Keratinocyte (primary cell): ENCODE results near the gene ARL6. TPM values are rescaled to one million over a fixed set of nuclear protein-coding genes. Genes with fewer than 3 reads are reported as not detected.

Experiments used
- DNase-seq: peaks from one replicate; pipeline ENCODE4 v3.0.0-alpha.2; 2011; ENCODE audit warnings: low read depth, missing footprints, low spot score
- FAIRE-seq: peaks from 2 replicates; lab custom pipeline; 2011; peaks lifted over from hg19 to GRCh38; lab: Jason Lieb, UNC
- H2AFZ ChIP-seq: 2 replicates; pipeline ENCODE4 v1.6.0; 2012; ENCODE audit warnings: low read length, control low read depth, inconsistent platforms; ENCODE audit not compliant: control insufficient read depth
- H3K27ac ChIP-seq: 2 replicates; pipeline ENCODE4 v1.5.1; 2011; ENCODE audit warnings: low read length; ENCODE audit not compliant: control insufficient read depth, insufficient read depth
- H3K27me3 ChIP-seq: 3 replicates; pipeline ENCODE4 v1.6.0; 2011; ENCODE audit warnings: low read length; ENCODE audit not compliant: control insufficient read depth, insufficient read depth; ENCODE audit errors: extremely low read depth
- H3K36me3 ChIP-seq, 2 experiments: 2 replicates in 1 of 2; 3 replicates in 1 of 2; pipeline ENCODE4 v1.5.1; 2011; ENCODE audit warnings: low read length in 2 of 2, mild to moderate bottlenecking in 1 of 2; ENCODE audit not compliant: control insufficient read depth in 2 of 2, insufficient read depth in 2 of 2; ENCODE audit errors: extremely low read depth in 1 of 2
- H3K4me1 ChIP-seq: 3 replicates; pipeline ENCODE4 v1.5.1; 2011; ENCODE audit warnings: low read length; ENCODE audit not compliant: control insufficient read depth, insufficient read depth; ENCODE audit errors: extremely low read depth
- H3K4me2 ChIP-seq: 3 replicates; pipeline ENCODE4 v1.6.0; 2011; ENCODE audit warnings: low read depth, low read length; ENCODE audit not compliant: control insufficient read depth, insufficient read depth; ENCODE audit errors: extremely low read depth
- H3K4me3 ChIP-seq, 3 experiments: fragments of 200-600 bp in 1 of 3; sonication (generic) in 1 of 3; 2 replicates in 2 of 3; 3 replicates in 1 of 3; pipeline ENCODE4 v1.5.1; 2011 to 2016; ENCODE audit warnings: low read length in 3 of 3, mild to moderate bottlenecking in 3 of 3, control low read depth in 2 of 3, inconsistent platforms in 1 of 3, low read depth in 1 of 3, mixed read lengths in 1 of 3, mixed run types in 1 of 3, moderate library complexity in 1 of 3; ENCODE audit not compliant: control insufficient read depth in 2 of 3, insufficient read depth in 2 of 3; ENCODE audit errors: extremely low read depth in 1 of 3
- H3K79me2 ChIP-seq: 2 replicates; pipeline ENCODE4 v1.6.0; 2012; ENCODE audit warnings: low read length; ENCODE audit not compliant: control insufficient read depth, insufficient read depth
- H3K9ac ChIP-seq: 3 replicates; pipeline ENCODE4 v1.6.0; 2011; ENCODE audit warnings: low read length; ENCODE audit not compliant: control insufficient read depth, insufficient read depth; ENCODE audit errors: extremely low read depth
- H3K9me1 ChIP-seq: 3 replicates; pipeline ENCODE4 v1.6.0; 2011; ENCODE audit warnings: low read length; ENCODE audit not compliant: control insufficient read depth, insufficient read depth; ENCODE audit errors: extremely low read depth
- H3K9me3 ChIP-seq: 2 replicates; pipeline ENCODE4 v1.5.1; 2012; ENCODE audit warnings: low read depth, low read length; ENCODE audit not compliant: control insufficient read depth
- H4K20me1 ChIP-seq: 3 replicates; pipeline ENCODE4 v1.6.0; 2011; ENCODE audit warnings: low read length; ENCODE audit not compliant: control insufficient read depth, insufficient read depth; ENCODE audit errors: extremely low read depth
- EZH2 ChIP-seq: IDR thresholded peaks from one replicate; pipeline ENCODE4 v1.6.1; 2012; ENCODE audit warnings: inconsistent platforms, mild to moderate bottlenecking, low read length, moderate library complexity
- dilution Hi-C: fragments of 300-500 bp; cut with MboI; formaldehyde crosslinking; loops from one replicate; pipeline ENCODE4 v1.7.0; 2020; ENCODE audit warnings: low sequenced_read_pairs; ENCODE audit not compliant: extremely low pct_ligation_motif_present
- polyA plus RNA-seq, 5 experiments: library from polyadenylated mRNA; depleted of rRNA in 3 of 5; stranded (reverse) in 3 of 5; stranded (forward) in 1 of 5; unstranded in 1 of 5; fragments of >200 nt; gene quantifications; 1 replicate in 1 of 5; 2 replicates in 3 of 5; 3 replicates in 1 of 5; pipeline versions ENCODE4 v1.2.1 to v1.2.3, GENCODE V29; 2011 to 2012; ENCODE audit warnings: missing spikeins in 2 of 5, low read depth in 1 of 5, low replicate concordance in 1 of 5
- TF ChIP-seq, protein P1 (sequence below), 3 experiments: IDR thresholded peaks in 1 of 3; conservative IDR thresholded peaks in 1 of 3; optimal IDR thresholded peaks in 1 of 3; 2 replicates in 2 of 3; 3 replicates in 1 of 3; pipeline versions ENCODE3 to v1.5.1; 2011; ENCODE audit warnings: low read length in 3 of 3, mild to moderate bottlenecking in 3 of 3, moderate library complexity in 2 of 3, control low read depth in 1 of 3, inconsistent platforms in 1 of 3; ENCODE audit not compliant: insufficient read depth in 2 of 3; ENCODE audit errors: extremely low read depth in 1 of 3

Gene ARL6
- polyA plus RNA-seq, 1 donor (not counting 4 experiments of a cell fraction or from before 2014, with no cell fraction given): 8.3 TPM

- H3K27me3 ChIP-seq: no peaks in the 10 kb centered on the region
- no peak overlapping the region for H3K9ac ChIP-seq
- no peak for TF ChIP-seq EZH2
- TF ChIP-seq, protein P1, sequence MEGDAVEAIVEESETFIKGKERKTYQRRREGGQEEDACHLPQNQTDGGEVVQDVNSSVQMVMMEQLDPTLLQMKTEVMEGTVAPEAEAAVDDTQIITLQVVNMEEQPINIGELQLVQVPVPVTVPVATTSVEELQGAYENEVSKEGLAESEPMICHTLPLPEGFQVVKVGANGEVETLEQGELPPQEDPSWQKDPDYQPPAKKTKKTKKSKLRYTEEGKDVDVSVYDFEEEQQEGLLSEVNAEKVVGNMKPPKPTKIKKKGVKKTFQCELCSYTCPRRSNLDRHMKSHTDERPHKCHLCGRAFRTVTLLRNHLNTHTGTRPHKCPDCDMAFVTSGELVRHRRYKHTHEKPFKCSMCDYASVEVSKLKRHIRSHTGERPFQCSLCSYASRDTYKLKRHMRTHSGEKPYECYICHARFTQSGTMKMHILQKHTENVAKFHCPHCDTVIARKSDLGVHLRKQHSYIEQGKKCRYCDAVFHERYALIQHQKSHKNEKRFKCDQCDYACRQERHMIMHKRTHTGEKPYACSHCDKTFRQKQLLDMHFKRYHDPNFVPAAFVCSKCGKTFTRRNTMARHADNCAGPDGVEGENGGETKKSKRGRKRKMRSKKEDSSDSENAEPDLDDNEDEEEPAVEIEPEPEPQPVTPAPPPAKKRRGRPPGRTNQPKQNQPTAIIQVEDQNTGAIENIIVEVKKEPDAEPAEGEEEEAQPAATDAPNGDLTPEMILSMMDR (optimal IDR thresholded peaks at IDR 0.05 in 1 of 3, IDR thresholded peaks at IDR 0.05 in 1 of 3, conservative IDR thresholded peaks at IDR 0.05 in 1 of 3; ENCODE audit: extremely low read depth in 1 of 3, insufficient read depth in 2 of 3, low read length in 3 of 3): no peak
- dilution Hi-C loops: no loop called here
- no peaks in the 10 kb centered on the region for H3K9me3 ChIP-seq
- H3K36me3 ChIP-seq: no peaks in the 10 kb centered on the region
- no peak overlapping the region for H2AFZ ChIP-seq
- DNase-seq (no peak), FAIRE-seq (no peak)
- no peaks in the 10 kb centered on the region for H3K9me1 ChIP-seq
- no peak overlapping the region for H3K4me2 ChIP-seq
- H3K79me2 ChIP-seq: peaks cover 3% of the 10 kb centered on the region
- no peak overlapping the region for H3K4me3 ChIP-seq
- H4K20me1 ChIP-seq: no peaks in the 10 kb centered on the region
- no peak overlapping the region for H3K27ac ChIP-seq
- peaks cover 5% of the 10 kb centered on the region for H3K4me1 ChIP-seq
These were observed 73.8 kb downstream of the ARL6 start for GRCh38 chr3:97838393-97838792.

DNA sequence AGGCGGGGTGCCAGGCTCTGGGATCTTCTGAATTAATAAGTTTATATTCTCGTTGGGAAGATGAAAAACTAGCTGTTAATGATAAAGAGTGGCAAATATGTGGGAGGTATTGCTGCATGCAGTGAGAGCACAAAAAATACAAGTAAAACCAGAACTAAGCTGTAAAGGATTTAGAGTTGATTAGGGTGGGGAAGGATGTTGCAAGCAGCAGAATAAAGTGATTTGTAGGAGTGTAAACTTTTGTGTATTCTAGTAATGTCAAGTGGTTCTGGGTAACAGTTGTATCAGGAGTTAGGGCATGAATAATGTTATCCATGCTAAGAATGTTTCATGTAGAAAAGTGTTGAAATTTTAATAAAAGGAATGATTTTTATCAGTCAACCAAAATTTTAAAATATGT is 75.4 kb downstream of the ARL6 start:
- H3K79me2 ChIP-seq: peaks cover 3% of the 10 kb centered on the region
- no peak for DNase-seq
- no peaks in the 10 kb centered on the region for H3K36me3 ChIP-seq
- no peak overlapping the region for H3K27ac ChIP-seq
- H3K4me3 ChIP-seq: no peak overlapping the region
- no peak overlapping the region for H3K4me2 ChIP-seq
- FAIRE-seq: no peak
- peaks cover 5% of the 10 kb centered on the region for H3K4me1 ChIP-seq
- H3K27me3 ChIP-seq: no peaks in the 10 kb centered on the region
- no peak for TF ChIP-seq EZH2
- TF ChIP-seq, protein P1 (optimal IDR thresholded peaks at IDR 0.05 in 1 of 3, IDR thresholded peaks at IDR 0.05 in 1 of 3, conservative IDR thresholded peaks at IDR 0.05 in 1 of 3; ENCODE audit: extremely low read depth in 1 of 3, insufficient read depth in 2 of 3, low read length in 3 of 3): no peak
- H3K9me1 ChIP-seq: no peaks in the 10 kb centered on the region
- H2AFZ ChIP-seq: no peak overlapping the region
- H3K9ac ChIP-seq: no peak overlapping the region
- dilution Hi-C loops: no loop called here
- H3K9me3 ChIP-seq: no peaks in the 10 kb centered on the region
- no peaks in the 10 kb centered on the region for H4K20me1 ChIP-seq
